ENCODE results near the gene CPED1.
"Not testable (repeated sequence)": the region's sequence is repeated elsewhere in the genome, so short reads cannot be mapped to it uniquely, and the experiment has no call there.

The CPED1 gene

DNA sequence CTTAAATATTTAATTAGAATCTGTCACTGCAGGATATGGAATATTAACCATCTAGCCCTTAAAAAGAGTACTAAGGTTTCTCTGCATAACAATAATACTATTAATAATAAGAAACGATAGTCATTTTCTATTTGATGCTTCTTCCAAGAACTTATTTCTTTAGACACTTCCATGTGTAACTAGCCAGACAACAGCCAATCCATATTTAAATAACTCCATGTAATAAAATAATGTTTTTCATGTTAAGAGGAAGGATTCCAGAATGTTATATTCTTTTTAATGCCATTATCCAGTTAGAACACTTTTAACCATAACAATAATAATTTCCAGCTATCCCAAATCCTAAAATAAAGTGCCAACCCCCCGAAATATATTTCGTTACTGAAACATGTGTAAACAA is 170.2 kb downstream of the CPED1 start:
- DNase-seq = no peak

DNA sequence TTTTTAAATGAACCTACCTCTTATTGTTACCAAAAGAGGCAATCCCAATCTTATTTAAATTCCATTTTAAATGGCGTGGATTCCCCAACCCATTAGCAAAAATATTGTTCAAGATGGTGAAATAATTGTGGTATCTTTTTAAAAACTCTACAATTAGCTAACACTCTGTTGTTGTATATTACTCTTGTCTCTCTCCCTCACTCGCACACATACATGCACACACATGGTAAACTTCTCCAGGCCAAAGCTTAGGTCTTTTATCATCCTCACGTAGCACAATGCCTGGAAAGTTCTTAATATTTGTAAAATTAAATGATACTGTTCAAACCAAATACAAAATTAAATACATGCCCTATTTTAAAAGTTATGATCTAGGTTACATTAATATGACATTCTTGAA is 171.0 kb downstream of the CPED1 start:
- no peak for DNase-seq

- no peak for DNase-seq
These were observed 171.9 kb downstream of the CPED1 start for GRCh38 chr7:121160150-121161008.

DNA sequence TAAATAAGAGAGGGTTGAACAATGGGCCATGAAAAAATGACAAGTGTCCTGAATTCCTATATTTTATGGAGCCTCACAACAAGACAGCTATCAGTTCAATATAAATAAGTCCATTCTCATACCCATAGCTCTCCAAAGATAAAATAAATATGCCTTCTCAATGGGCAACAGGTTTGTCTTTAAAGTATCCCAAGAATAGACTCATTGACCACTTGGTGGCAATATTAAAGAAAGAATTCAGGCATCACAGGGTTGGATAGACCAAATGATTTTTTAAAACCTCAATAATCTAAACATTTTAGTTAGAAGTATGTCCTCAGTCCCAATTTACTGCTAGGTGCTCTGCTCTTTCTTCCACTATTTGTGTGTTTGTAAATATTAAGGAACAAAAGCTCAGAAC is 175.2 kb downstream of the CPED1 start:
- no peak for DNase-seq

DNA sequence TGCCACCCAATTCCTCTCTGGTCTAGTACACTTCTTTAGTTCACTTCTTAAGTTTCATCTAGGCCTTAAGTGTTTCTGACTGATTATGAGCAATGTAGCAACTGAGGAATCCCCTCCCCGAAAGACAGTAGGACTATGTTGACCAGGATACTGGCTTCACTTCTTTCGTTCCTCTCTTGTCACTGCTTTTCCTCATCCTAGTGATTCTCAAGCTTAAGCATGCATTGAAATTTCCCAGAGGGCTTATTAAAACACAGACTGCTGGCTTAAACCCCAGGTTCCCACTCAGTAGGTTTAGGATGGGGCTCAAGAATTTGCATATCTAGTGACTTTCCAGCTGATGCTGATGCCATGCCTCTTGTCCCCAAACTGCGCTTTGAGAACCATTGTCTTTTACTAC is 175.7 kb downstream of the CPED1 start:
- no peak for DNase-seq

DNA sequence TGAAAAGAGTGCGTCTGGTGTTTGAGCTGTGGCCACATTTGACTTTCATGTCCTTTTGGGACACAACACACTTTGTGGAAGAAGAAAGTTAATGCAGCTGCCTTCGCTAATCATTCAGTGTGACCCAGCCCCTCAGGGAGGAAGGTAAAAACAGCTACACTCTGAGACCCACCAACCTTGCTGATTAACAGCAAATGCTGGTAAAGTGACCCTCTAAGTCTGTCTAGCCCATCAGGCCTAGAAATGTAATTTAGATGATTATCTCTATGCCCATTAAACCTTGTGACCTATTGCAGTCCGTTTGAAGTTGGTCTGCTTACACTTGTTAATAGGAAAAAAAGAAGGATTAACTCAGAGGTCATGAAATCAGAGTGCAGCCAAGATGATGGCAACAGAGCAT is 178.4 kb downstream of the CPED1 start:
- no peak for DNase-seq

GRCh38 chr7:121167971-121168370 is 179.5 kb downstream of the CPED1 start:
- DNase-seq = no peak

DNA sequence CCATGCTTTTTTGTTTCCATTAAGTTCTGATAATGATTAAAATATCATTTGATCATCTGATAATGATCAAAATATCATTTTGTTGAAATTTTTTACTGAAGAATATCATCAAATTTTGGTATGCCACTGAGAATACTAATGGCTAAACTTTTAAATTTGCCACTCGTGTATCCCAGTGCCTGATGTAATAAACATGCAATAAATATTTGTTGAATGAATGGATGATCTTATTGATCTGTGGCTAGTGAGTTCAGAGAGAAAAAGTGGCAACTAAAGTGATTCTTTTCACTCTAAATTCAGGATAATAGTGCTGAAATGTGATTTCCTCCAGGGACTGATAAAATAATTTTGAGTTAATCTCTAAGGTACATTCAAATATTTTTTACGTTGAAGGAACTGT is 181.0 kb downstream of the CPED1 start:
- DNase-seq = no peak

- no peak for DNase-seq
These were observed 184.0 kb downstream of the CPED1 start for GRCh38 chr7:121172484-121172883.

DNA sequence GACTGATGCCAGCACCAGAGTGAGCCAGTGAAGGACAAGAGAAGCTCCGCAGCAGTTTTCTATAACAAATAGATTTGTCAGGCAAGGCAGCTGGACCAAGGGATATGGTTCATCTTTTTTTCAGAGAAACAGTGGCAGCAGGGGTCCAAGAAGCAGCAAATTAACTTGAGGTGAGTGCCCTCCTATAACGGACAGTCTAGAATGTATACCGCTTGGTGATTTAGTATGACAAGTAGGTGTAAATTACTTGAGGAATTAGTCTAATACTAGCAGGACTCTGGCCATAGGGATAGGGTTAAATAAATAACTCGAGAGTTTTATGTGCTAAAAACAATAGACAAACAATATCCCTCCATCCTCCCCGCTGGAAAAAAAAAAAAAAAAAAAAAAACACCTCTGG is 187.3 kb downstream of the CPED1 start:
- no peak for DNase-seq

- DNase-seq = no peak
These were observed 189.9 kb downstream of the CPED1 start for GRCh38 chr7:121178452-121178851.

DNA sequence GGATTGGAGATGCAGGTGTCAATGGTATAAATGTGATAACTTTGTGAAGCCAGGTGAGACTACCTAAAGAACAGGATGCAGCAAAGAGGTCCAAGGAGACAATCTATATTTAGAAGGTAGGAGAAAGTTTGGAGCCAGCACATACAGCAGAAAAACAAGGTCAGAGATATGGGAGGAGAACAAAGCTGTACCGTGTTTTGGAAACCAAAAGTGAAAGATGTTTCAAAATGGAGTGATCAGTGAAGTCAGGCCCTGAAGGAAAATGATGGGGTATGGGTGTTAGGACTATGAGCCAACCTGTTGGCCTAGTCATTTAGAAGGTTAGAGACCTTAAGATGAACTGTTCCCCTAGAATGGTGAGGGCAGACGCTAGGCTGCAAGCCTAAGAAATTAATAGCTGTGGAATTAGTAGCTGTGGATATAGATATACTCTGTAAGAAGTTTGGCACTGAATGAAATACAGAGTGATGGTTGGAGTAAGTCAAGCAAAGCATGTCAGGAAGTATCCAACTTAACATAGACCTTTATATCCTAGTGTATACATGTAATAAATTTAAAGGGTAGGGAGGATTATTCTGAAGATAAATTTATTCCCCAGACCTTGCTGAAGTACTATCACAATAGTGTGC is 190.5 kb downstream of the CPED1 start:
- DNase-seq = no peak

- DNase-seq = no peak
These were observed 192.0 kb downstream of the CPED1 start for GRCh38 chr7:121180436-121181063.

DNA sequence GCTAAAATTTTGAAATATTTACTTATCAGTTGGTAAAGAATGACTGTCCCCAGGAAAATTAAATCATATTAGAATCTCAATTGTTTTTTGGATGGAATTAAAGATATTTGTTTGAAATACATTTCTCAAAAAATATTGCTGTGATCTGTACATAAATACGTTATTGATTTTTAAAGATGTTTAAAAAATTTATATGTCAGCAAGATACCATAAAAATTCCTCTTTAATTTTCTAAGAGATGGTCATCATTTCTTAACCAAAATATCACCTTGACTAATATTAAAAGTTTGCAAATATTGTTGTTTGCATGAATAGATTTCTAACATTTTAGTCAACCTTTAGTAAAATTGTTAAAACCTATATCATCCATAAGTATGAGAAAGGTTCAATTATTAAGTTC is 192.8 kb downstream of the CPED1 start:
- no peak for DNase-seq

GRCh38 chr7:121182281-121182680 is 193.8 kb downstream of the CPED1 start:
- DNase-seq = no peak

- no peak for DNase-seq
These were observed 194.4 kb downstream of the CPED1 start for GRCh38 chr7:121182902-121183301.

GRCh38 chr7:121183883-121184282 is 195.4 kb downstream of the CPED1 start:
- DNase-seq = not testable (repeated sequence)

- no peak for DNase-seq
These were observed 198.2 kb downstream of the CPED1 start for GRCh38 chr7:121186746-121187145.

- no peak for DNase-seq
These were observed 198.7 kb downstream of the CPED1 start for GRCh38 chr7:121187222-121187621.

DNA sequence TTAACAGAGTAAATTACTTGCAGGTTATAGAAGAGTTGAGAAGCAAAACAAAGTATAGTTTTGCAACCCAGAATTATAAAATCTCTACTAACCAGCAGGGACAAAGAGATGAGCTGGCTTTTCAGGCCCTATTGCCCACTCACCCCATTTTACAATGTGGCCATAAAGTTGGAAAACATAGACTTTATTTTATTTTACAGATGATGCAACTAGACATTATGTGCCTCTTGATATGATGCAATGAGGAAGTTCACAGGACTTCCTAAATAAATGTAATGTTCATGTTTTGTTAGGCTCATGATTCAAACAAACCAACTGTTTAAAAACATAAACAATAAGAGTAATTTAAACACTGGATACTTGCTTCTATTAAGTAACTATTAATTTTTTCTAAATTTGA is 199.2 kb downstream of the CPED1 start:
- DNase-seq = no peak

DNA sequence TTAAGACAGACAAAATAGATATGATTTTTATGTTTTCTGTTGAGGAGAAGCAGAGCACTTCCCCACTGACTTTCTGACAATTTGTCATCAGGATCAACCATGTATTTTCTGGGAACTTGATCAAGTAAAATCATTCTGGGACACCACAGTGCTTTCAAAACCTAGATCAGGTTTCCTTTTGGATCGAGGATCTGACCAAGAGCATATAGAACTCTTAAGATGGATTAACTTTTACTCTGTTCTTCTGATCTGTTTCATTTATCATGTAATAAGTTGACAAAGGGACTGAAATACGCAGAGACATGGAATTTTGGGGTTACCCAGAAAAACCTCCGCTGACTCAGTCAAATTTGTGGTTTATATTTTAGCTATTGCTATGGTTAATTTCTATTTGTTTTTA is 204.3 kb downstream of the CPED1 start:
- no peak for DNase-seq

- no peak for DNase-seq
These were observed 206.5 kb downstream of the CPED1 start for GRCh38 chr7:121195010-121195409.

- DNase-seq = no peak
These were observed 207.4 kb downstream of the CPED1 start for GRCh38 chr7:121195874-121196273.

DNA sequence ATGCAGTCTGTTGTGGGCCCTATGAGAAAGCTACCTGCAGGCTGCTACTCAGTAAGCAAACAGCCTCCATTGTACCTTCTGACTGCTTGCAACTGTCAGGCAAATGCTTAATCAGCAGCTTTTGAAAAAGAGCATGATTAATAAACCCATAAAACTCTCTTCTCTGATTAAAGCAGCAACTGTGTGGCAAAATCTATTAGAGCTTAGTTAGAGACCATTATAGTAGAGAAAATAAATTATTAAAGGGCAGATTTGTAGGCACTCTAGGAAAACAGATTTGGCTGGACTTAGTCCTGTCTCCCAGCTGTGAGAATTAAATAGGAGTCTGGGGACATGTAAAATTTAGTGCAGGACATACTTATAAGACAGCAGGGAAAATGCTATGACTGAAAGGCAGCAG is 207.8 kb downstream of the CPED1 start:
- DNase-seq = no peak

Measured in kidney glomerular epithelial cell (primary cell).